OCI-LY3 (cell line): ENCODE data around the gene MAST1.

ENCODE experiments used
- H2AFZ ChIP-seq: fragments of 200-600, 300-600 bp; shearing (Covaris generic); 2 replicates; pipeline ENCODE4 v1.6.0; 2014; ENCODE audit warnings: antibody characterized with exemption, low read depth, low read length
- H3K27ac ChIP-seq: fragments of 200-600, 300-600 bp; sonication (generic); 2 replicates; pipeline ENCODE4 v1.5.1; 2014; ENCODE audit warnings: mild to moderate bottlenecking, low read length, moderate library complexity, mixed read lengths
- H3K27me3 ChIP-seq: fragments of 200-600, 300-600 bp; sonication (generic); 2 replicates; pipeline ENCODE4 v1.6.1; 2014; ENCODE audit warnings: low read depth, low read length, mixed read lengths
- H3K36me3 ChIP-seq: fragments of 200-600, 300-600 bp; sonication (generic); replicated peaks from 2 replicates; pipeline ENCODE3; 2014; ENCODE audit warnings: low read depth, low read length, mixed read lengths
- H3K4me1 ChIP-seq: fragments of 300-600, 200-600 bp; sonication (generic); 2 replicates; pipeline ENCODE4 v1.6.1; 2014; ENCODE audit warnings: low read length, mixed read lengths
- H3K4me2 ChIP-seq: fragments of 200-600, 300-600 bp; sonication (generic); 2 replicates; pipeline ENCODE4 v1.6.1; 2014; ENCODE audit warnings: low read length, mixed read lengths
- H3K4me3 ChIP-seq: fragments of 300-600, 200-600 bp; sonication (generic); 2 replicates; pipeline ENCODE4 v1.5.1; 2014; ENCODE audit warnings: antibody characterized with exemption, mild to moderate bottlenecking, low read length, moderate library complexity
- H3K79me2 ChIP-seq: fragments of 300-600, 200-600 bp; shearing (Covaris generic); 2 replicates; pipeline ENCODE4 v1.6.1; 2014; ENCODE audit warnings: mild to moderate bottlenecking, low read length, mixed read lengths
- H3K9ac ChIP-seq: fragments of 300-600, 200-600 bp; shearing (Covaris generic); 2 replicates; pipeline ENCODE4 v1.6.0; 2014; ENCODE audit warnings: mild to moderate bottlenecking, low read length, moderate library complexity
- H3K9me3 ChIP-seq: fragments of 200-600, 300-600 bp; shearing (Covaris generic); 2 replicates; pipeline ENCODE4 v1.6.1; 2014; ENCODE audit warnings: low read length, mixed read lengths; ENCODE audit not compliant: insufficient read depth
- H4K20me1 ChIP-seq: fragments of 200-600, 300-600 bp; sonication (generic); 2 replicates; pipeline ENCODE4 v1.6.1; 2016; ENCODE audit warnings: low read length, mixed read lengths; ENCODE audit not compliant: insufficient read depth
- CTCF ChIP-seq: fragments of 200-600, 300-600 bp; sonication (generic); IDR thresholded peaks from 2 replicates; pipeline ENCODE4 v1.5.1; 2014; ENCODE audit warnings: antibody characterized with exemption, low read length, low read depth
- EZH2phosphoT487 ChIP-seq: fragments of 200-600 bp; shearing (Covaris generic); IDR thresholded peaks from 2 replicates; pipeline ENCODE4 v1.6.1; 2018; ENCODE audit warnings: antibody characterized with exemption, mixed run types, low read depth

Gene MAST1

GRCh38 chr19:12864143-12864542 is 25.8 kb downstream of the MAST1 start:
- Histone ChIP-seq H3K27me3 (no peaks in the 10 kb centered on the region), H3K79me2 (no peaks in the 10 kb centered on the region), H3K9ac (no peak overlapping the region), H3K4me1 (peaks cover 6% of the 10 kb centered on the region), H3K9me3 (no peaks in the 10 kb centered on the region), H3K36me3 (peaks cover 9% of the 10 kb centered on the region), H2AFZ (no peak overlapping the region), H3K4me2 (no peak overlapping the region), H3K4me3 (no peak overlapping the region), H3K27ac (no peak overlapping the region), H4K20me1 (no peaks in the 10 kb centered on the region)
- TF ChIP-seq CTCF: no peak

- Histone ChIP-seq H3K9ac (no peak overlapping the region), H3K27me3 (no peaks in the 10 kb centered on the region), H4K20me1 (no peaks in the 10 kb centered on the region), H3K36me3 (peaks cover 9% of the 10 kb centered on the region), H3K4me1 (peaks cover 6% of the 10 kb centered on the region), H3K27ac (no peak overlapping the region), H2AFZ (no peak overlapping the region), H3K4me2 (no peak overlapping the region), H3K9me3 (no peaks in the 10 kb centered on the region), H3K79me2 (no peaks in the 10 kb centered on the region), H3K4me3 (no peak overlapping the region)
- TF ChIP-seq EZH2phosphoT487 (no peak), CTCF (peak; percentile 13; the same call in 1 of the 2 replicates)
Observed at GRCh38 chr19:12864721-12865715, 26.7 kb downstream of the MAST1 start.

- Histone ChIP-seq H3K4me2 (no peak overlapping the region), H3K27ac (no peak overlapping the region), H3K9ac (no peak overlapping the region), H3K4me3 (no peak overlapping the region), H3K9me3 (no peaks in the 10 kb centered on the region), H2AFZ (no peak overlapping the region), H3K36me3 (peaks cover 10% of the 10 kb centered on the region), H3K4me1 (peaks cover 6% of the 10 kb centered on the region), H3K79me2 (no peaks in the 10 kb centered on the region), H4K20me1 (no peaks in the 10 kb centered on the region), H3K27me3 (no peaks in the 10 kb centered on the region)
- TF ChIP-seq EZH2phosphoT487 (no peak), CTCF (no peak)
Observed at GRCh38 chr19:12865746-12866415, 27.6 kb downstream of the MAST1 start.

GRCh38 chr19:12866416-12867119 is 28.3 kb downstream of the MAST1 start:
- Histone ChIP-seq H2AFZ (no peak overlapping the region), H3K4me3 (no peak overlapping the region), H3K36me3 (peaks cover 12% of the 10 kb centered on the region), H3K27ac (no peak overlapping the region), H3K9ac (no peak overlapping the region), H3K4me2 (no peak overlapping the region), H3K79me2 (no peaks in the 10 kb centered on the region), H4K20me1 (no peaks in the 10 kb centered on the region), H3K27me3 (no peaks in the 10 kb centered on the region), H3K9me3 (no peaks in the 10 kb centered on the region), H3K4me1 (peaks cover 6% of the 10 kb centered on the region)
- TF ChIP-seq EZH2phosphoT487 (no peak), CTCF (no peak)
